HepG2 (cell line): ENCODE data around the gene SUN5.

Experiments used
- CTCF ChIP-seq: sonication (generic); formaldehyde crosslinking; IDR thresholded peaks from 2 replicates; pipeline ENCODE4 v1.5.0; 2020; ENCODE audit warnings: mild to moderate bottlenecking, missing genetic modification reagents, moderate library complexity
- EP300 ChIP-seq, 3 experiments: sonication (generic) in 1 of 3; formaldehyde crosslinking in 1 of 3; IDR thresholded peaks; 2 replicates each; pipeline versions ENCODE4 v1.5.1 to v1.6.1; 2011 to 2020; ENCODE audit warnings: low read depth in 2 of 3, low read length in 2 of 3, borderline replicate concordance in 1 of 3, improper control_type of control experiment in 1 of 3, mild to moderate bottlenecking in 1 of 3, missing genetic modification reagents in 1 of 3, moderate library complexity in 1 of 3
- FOXK1 ChIP-seq: sonication (generic); formaldehyde crosslinking; IDR thresholded peaks from 2 replicates; pipeline ENCODE4 v1.4.0; 2020; ENCODE audit warnings: low read depth, missing genetic modification reagents, borderline replicate concordance
- HBP1 ChIP-seq: IDR thresholded peaks from 2 replicates; pipeline ENCODE4 v1.6.1; 2016; ENCODE audit warnings: low read depth, control low read depth
- POLR2A ChIP-seq, 2 experiments: IDR thresholded peaks; 2 replicates each; pipeline ENCODE4 v1.6.1; 2011; ENCODE audit warnings: low read depth in 2 of 2, low read length in 2 of 2, mild to moderate bottlenecking in 1 of 2, moderate library complexity in 1 of 2; ENCODE audit not compliant: insufficient read depth in 1 of 2
- TRIM24 ChIP-seq: sonication (generic); formaldehyde crosslinking; IDR thresholded peaks from 2 replicates; pipeline ENCODE4 v1.8.0; 2022; ENCODE audit warnings: mild to moderate bottlenecking, missing genetic modification reagents
- ZMAT5 ChIP-seq: sonication (generic); formaldehyde crosslinking; IDR thresholded peaks from 2 replicates; pipeline ENCODE4 v1.5.0; 2020; ENCODE audit warnings: mild to moderate bottlenecking, low read depth, missing genetic modification reagents, borderline replicate concordance
- ZZZ3 ChIP-seq: sonication (generic); formaldehyde crosslinking; IDR thresholded peaks from 2 replicates; pipeline ENCODE4 v1.4.0; 2020; ENCODE audit warnings: missing genetic modification reagents, mild to moderate bottlenecking, borderline replicate concordance

GRCh38 chr20:33021879-33022278 lies 17.6 kb upstream of the SUN5 start:
- TF ChIP-seq EP300 (IDR thresholded peaks at IDR 0.05; ENCODE audit: low read depth in 2 of 2, low read length in 2 of 2): no peak
- TF ChIP-seq EP300 (CRISPR knock-in tag; IDR thresholded peaks at IDR 0.05; ENCODE audit: borderline replicate concordance): no peak
- TF ChIP-seq POLR2A (IDR thresholded peaks at IDR 0.05; ENCODE audit: insufficient read depth in 1 of 2, low read depth in 2 of 2, low read length in 2 of 2): no peak
- no peak for TF ChIP-seq ZZZ3 (CRISPR knock-in tag)
- TF ChIP-seq CTCF: no peak
- no peak for TF ChIP-seq ZMAT5 (CRISPR knock-in tag)
- no peak for TF ChIP-seq FOXK1 (CRISPR knock-in tag)
- no peak for TF ChIP-seq HBP1 (CRISPR knock-in tag)
- no peak for TF ChIP-seq TRIM24 (CRISPR knock-in tag)
